OCI-LY7 (cell line): ENCODE measurements around the gene CRY1. TPM values are rescaled to one million over a fixed set of nuclear protein-coding genes. Genes with fewer than 3 reads are reported as not detected.
A peak's percentile ranks its signal among the peaks of the same experiment; 100 is the strongest.

Source experiments
- BruUV-seq: library from RNA; stranded (reverse); fragments of 400-500 nt; replicated peaks from 2 replicates; lab custom pipeline; 2021; lab: Mats Ljungman, UMichigan
- CTCF ChIA-PET: fragments of 300-600 bp; sonication (Branson Sonifier 250); formaldehyde crosslinking; loops from one replicate; lab custom pipeline; 2022; ENCODE audit warnings: antibody characterized with exemption; ENCODE audit not compliant: unreplicated experiment; lab: Charles Lee
- POLR2A ChIA-PET: fragments of 300-600 bp; sonication (Branson Sonifier 250); formaldehyde crosslinking; loops from one replicate; lab custom pipeline; 2022; ENCODE audit warnings: antibody characterized with exemption; lab: Charles Lee
- DNase-seq: peaks from one replicate; pipeline ENCODE4 v3.0.0-alpha.2; 2015; ENCODE audit warnings: low spot score
- H2AFZ ChIP-seq: fragments of 200-600 bp; sonication (generic), shearing (Covaris generic); 2 replicates; pipeline ENCODE4 v1.6.1; 2014; ENCODE audit warnings: mild to moderate bottlenecking, antibody characterized with exemption, low read length, moderate library complexity
- H3K27ac ChIP-seq: fragments of 200-600 bp; sonication (generic); 2 replicates; pipeline ENCODE4 v1.5.1; 2014; ENCODE audit warnings: mixed run types, low read depth, mild to moderate bottlenecking, moderate library complexity, low read length, inconsistent platforms; ENCODE audit not compliant: poor library complexity, severe bottlenecking
- H3K36me3 ChIP-seq: fragments of 200-600 bp; sonication (generic); 2 replicates; pipeline ENCODE4 v1.6.1; 2014; ENCODE audit warnings: mild to moderate bottlenecking, antibody characterized with exemption, low read length, moderate library complexity, mixed read lengths; ENCODE audit not compliant: insufficient read depth
- H3K4me1 ChIP-seq: fragments of 200-600 bp; sonication (generic); 2 replicates; pipeline ENCODE4 v1.5.1; 2014; ENCODE audit warnings: mild to moderate bottlenecking, low read length; ENCODE audit not compliant: insufficient read depth, poor library complexity, severe bottlenecking
- H3K4me2 ChIP-seq: fragments of 200-600 bp; sonication (generic); 2 replicates; pipeline ENCODE4 v1.6.1; 2014; ENCODE audit warnings: mild to moderate bottlenecking, low read length
- H3K4me3 ChIP-seq: fragments of 200-600 bp; sonication (generic); 2 replicates; pipeline ENCODE4 v1.5.1; 2014; ENCODE audit warnings: mild to moderate bottlenecking, low read depth, low read length; ENCODE audit not compliant: poor library complexity, severe bottlenecking
- H3K79me2 ChIP-seq: fragments of 200-600 bp; sonication (generic); 2 replicates; pipeline ENCODE4 v1.6.1; 2016; ENCODE audit warnings: low read depth, mild to moderate bottlenecking, low read length, moderate library complexity, mixed read lengths; ENCODE audit not compliant: insufficient read depth
- H3K9me2 ChIP-seq: fragments of 200-600 bp; sonication (generic); 2 replicates; pipeline ENCODE4 v1.6.1; 2016; ENCODE audit warnings: mild to moderate bottlenecking, low read length, mixed read lengths; ENCODE audit not compliant: insufficient read depth
- H3K9me3 ChIP-seq: fragments of 200-600 bp; sonication (generic); 2 replicates; pipeline ENCODE4 v1.6.1; 2014; ENCODE audit warnings: mild to moderate bottlenecking, mixed run types, low read length, mixed read lengths
- H4K20me1 ChIP-seq: fragments of 200-600 bp; sonication (generic); 2 replicates; pipeline ENCODE4 v1.6.1; 2014; ENCODE audit warnings: mild to moderate bottlenecking, antibody characterized with exemption, low read length, moderate library complexity, mixed read lengths; ENCODE audit not compliant: insufficient read depth
- CTCF ChIP-seq: fragments of 200-600 bp; sonication (generic); conservative IDR thresholded peaks from 2 replicates; pipeline ENCODE4 v1.5.1; 2014; ENCODE audit warnings: mild to moderate bottlenecking, antibody characterized with exemption, low read length, moderate library complexity, mixed read lengths
- EZH2phosphoT487 ChIP-seq: fragments of 200-600 bp; sonication (generic); IDR thresholded peaks from 2 replicates; pipeline ENCODE4 v1.6.1; 2018; ENCODE audit warnings: low read depth, borderline replicate concordance, mild to moderate bottlenecking, mixed run types, antibody characterized with exemption, low read length, moderate library complexity, mixed read lengths
- intact Hi-C: fragments of 100-400 bp; cut with micrococcal nuclease; formaldehyde crosslinking; loops from one replicate; pipeline ENCODE4 v1.10.0; 2022; ENCODE audit not compliant: unreplicated experiment
- total RNA-seq, 2 experiments: library from RNA; depleted of rRNA in 1 of 2; stranded (reverse); fragments of >200 nt in 1 of 2; shearing (Covaris generic) in 1 of 2; gene quantifications; 2 replicates each; pipeline ENCODE4 v1.2.3, GENCODE V29; 2014 to 2022

The CRY1 gene
- total RNA-seq, 2 experiments from 2014 or later = not detected

DNA sequence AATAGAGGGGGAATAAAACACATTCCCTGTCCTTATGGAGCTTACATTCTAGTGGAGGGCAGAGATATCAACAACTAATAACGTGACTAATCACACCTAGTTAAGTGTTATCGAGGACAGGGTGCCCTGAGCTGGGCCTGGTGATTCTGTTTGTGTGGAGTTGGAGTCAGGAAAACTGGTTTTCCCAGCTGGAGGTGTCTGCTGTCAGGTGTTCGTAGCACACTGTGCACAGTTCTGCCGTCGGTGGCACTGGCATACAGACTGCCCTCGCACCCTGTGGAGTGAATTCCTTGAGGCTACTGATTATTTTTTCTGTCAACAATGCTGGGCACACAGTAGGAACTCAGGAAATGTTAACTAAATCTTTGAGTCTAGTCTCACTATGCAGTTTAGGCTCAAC is 105.5 kb downstream of the CRY1 start:
- Histone ChIP-seq H3K79me2 (no peaks in the 10 kb centered on the region), H3K27ac (no peak overlapping the region), H3K4me2 (peak overlapping the region; percentile 84; the same call in 1 of the 2 replicates), H3K9me2 (no peaks in the 10 kb centered on the region), H3K4me1 (peaks cover 14% of the 10 kb centered on the region), H4K20me1 (no peaks in the 10 kb centered on the region), H2AFZ (peak overlapping the region; percentile 90), H3K4me3 (no peak overlapping the region), H3K9me3 (no peaks in the 10 kb centered on the region), H3K36me3 (no peaks in the 10 kb centered on the region; the same call in 1 of the 2 replicates)
- POLR2A ChIA-PET = interaction anchor here (0.8 to 1.6 kb wide), 6 partner anchors 9 to 698 kb away, joined by 3 to 8 read pairs (median 4); partner anchors contain the start of gene TMEM263
- TF ChIP-seq CTCF (no peak), EZH2phosphoT487 (no peak)
- CTCF ChIA-PET = no interaction called here
- no peak for DNase-seq
- intact Hi-C loops = loop anchor here (1.0 kb wide), 1 partner anchor 33 kb away; the partner anchor contains the start of gene TMEM263
- BruUV-seq = no TSS peak

- ChIA-PET POLR2A (interaction anchor here (0.8 to 1.7 kb wide), 7 partner anchors 8 to 697 kb away, joined by 3 to 8 read pairs (median 4); partner anchors contain the start of gene TMEM263), CTCF (interaction anchor here (0.6 kb wide), 1 partner anchor 11 kb away, joined by 4 read pairs; no protein-coding TSS in a partner anchor)
- H3K4me3 ChIP-seq = peak within 1 kb of the TSS; percentile 76
Observed at GRCh38 chr12:106986625-106987389, 106.5 kb downstream of the CRY1 start, which contains the start of gene MTERF2. Gene MTERF2 (minus strand): TSS chr12:106987146. CDS start chr12:106978714, 8,432 bp downstream.

More at GRCh38 chr12:106986625-106987389, 106.5 kb downstream of the CRY1 start, which contains the start of gene MTERF2:
- Histone ChIP-seq H3K79me2 (no peaks in the 10 kb centered on the region), H3K36me3 (no peaks in the 10 kb centered on the region; the same call in 1 of the 2 replicates), H4K20me1 (no peaks in the 10 kb centered on the region), H3K27ac (no peak within 1 kb of the TSS), H3K4me1 (peaks cover 14% of the 10 kb centered on the region), H3K9me2 (no peaks in the 10 kb centered on the region), H3K9me3 (no peaks in the 10 kb centered on the region), H2AFZ (peak within 1 kb of the TSS; percentile 90), H3K4me2 (peak within 1 kb of the TSS; percentile 84)
- no TSS peak for BruUV-seq
- TF ChIP-seq CTCF (no peak; the same call in 1 of the 2 replicates), EZH2phosphoT487 (no peak)
- intact Hi-C loops = loop anchor here (1.0 kb wide), 1 partner anchor 32 kb away; the partner anchor contains the start of gene TMEM263
- DNase-seq = peak; percentile 88
